Gastrocnemius medialis (tissue), 4 donors: ENCODE measurements around the gene EVI5.

Source experiments
- CTCF ChIP-seq, 5 experiments: fragments of 450-650 bp in 3 of 5; fragments of 200-600 bp in 2 of 5; sonication (generic) in 2 of 5; IDR thresholded peaks in 4 of 5; conservative IDR thresholded peaks in 1 of 5; 1 replicate in 4 of 5; 2 replicates in 1 of 5; pipeline ENCODE4 v1.5.1; 2016 to 2019; ENCODE audit warnings: antibody characterized with exemption in 5 of 5, mild to moderate bottlenecking in 3 of 5, moderate library complexity in 3 of 5
- POLR2A ChIP-seq, 2 donors: fragments of 450-650 bp; IDR thresholded peaks; one replicate each; pipeline ENCODE4 v1.6.1; 2017; ENCODE audit warnings: antibody characterized with exemption in 2 of 2, mild to moderate bottlenecking in 2 of 2, moderate library complexity in 2 of 2

- TF ChIP-seq POLR2A (IDR thresholded peaks at IDR 0.05) (no peak), CTCF (IDR thresholded peaks at IDR 0.05 in 4 of 5, conservative IDR thresholded peaks at IDR 0.05 in 1 of 5) (no peak)
Observed at GRCh38 chr1:92476071-92476631, 308.8 kb downstream of the EVI5 start.
